T-helper 2 cell treated with Interferon-gamma antibody and Interleukin-4, amounts not matched to agents 100 ng/mL and 5 ng/mL, for 36 hours (primary cell): Measurements from ENCODE around the gene DHRS4. TPM values are rescaled to one million over a fixed set of nuclear protein-coding genes. Genes with fewer than 3 reads are reported as not detected.
"Not testable (repeated sequence)": the region's sequence is repeated elsewhere in the genome, so short reads cannot be mapped to it uniquely, and the experiment has no call there.

Experiments used
- intact Hi-C: fragments of 100-400 bp; cut with micrococcal nuclease; formaldehyde crosslinking; loops from one replicate; pipeline ENCODE4 v1.15.1; 2023
- total RNA-seq: library from RNA; stranded (reverse); gene quantifications from 2 replicates; pipeline ENCODE4 v1.2.3, GENCODE V29; 2022

The DHRS4 gene
- total RNA-seq, 1 donor from 2014 or later: 23.6 TPM

DNA sequence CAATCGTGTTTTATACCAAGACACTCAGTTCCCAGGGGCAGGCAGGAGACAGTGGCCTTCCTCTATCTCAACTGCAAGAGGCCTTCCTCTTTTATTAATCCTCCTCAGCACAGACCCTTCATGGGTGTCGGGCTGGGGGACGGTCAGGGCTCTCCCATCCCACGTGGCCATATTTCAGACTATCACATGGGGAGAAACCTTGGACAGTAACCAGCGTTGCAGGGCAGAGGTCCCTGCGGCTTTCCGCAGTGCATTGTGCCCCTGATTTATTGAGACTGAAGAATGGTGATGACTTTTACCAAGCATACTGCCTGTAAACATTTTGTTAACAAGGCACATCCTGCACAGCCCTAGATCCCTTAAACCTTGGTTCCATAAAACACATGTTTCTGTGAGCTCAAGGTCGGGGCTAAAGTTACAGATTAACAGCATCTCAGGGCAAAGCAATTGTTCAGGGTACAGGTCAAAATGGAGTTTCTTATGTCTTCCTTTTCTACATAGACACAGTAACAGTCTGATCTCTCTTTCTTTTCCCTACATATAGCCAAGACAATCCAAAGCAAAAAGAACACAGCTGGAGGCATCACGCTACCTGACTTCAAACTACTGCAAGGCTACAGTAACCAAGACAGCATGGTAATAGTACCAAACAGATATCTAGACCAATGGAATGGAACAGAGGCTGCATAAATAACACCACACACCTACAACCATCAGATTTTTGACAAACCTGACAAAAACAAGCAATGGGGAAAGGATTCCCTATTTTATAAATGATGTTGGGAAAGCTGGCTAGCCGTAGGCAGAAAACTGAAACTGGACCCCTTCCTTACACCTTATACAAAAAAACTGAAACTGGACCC, 28.6 kb downstream of the DHRS4 start:
- intact Hi-C loops: not testable (repeated sequence)

DNA sequence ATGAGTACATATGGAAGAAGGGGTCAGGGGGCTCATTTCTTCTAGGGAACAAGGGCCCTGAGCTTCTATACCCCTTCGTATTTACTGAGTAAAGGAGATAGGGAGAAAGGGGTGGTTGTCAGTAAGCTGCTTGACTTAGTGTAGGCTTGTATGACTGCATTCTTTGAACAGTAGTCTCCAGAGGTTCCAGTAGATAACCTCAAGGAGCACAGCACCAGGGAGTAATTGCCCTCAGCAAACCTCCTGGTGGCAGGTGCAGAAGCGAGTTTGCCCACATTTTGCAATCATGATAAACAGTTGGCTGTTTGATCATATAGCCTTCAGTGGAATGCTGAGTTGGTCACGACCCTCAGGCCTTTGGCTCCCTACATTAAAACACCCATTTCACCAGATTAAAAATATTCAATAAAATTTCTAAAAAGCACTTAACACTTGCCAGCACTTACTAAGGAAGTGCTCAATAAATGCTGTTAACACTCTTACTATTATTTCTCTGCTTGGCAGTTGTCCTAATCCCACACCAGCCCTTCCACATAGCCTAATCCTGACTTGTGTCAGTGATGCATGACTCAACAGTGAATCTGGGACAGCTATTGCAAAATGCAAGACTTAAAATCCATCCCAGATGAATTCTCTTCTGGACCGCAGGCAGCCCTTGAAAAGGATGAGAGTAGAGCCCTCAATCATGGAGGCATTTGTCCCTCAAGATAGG, 31.5 kb downstream of the DHRS4 start:
- intact Hi-C loops: loop anchor here (5.0 kb wide), 2 partner anchors 52 to 107 kb away; partner anchors contain the start of gene PCK2

DNA sequence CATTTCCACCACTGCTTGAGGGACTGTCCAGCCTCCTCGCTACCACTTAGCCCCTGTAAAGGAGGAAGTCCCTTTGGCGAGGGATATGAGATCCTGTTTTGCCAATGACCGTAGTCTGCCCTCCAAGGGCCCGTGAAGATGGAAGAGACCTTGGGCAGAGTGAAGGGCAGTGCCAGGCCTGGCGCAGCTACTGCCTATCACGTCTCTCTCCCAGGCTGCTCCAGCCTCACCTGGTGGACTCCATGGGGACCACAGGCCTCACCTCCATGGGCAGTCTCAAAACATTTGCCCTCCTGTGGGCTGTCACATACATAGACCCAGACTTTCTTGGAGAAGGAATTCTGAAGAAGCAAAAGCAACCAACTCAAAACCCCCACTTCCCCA, 34.6 kb downstream of the DHRS4 start:
- intact Hi-C loops: loop anchor here (5.0 kb wide), 2 partner anchors 49 to 104 kb away; partner anchors contain the start of gene PCK2

DNA sequence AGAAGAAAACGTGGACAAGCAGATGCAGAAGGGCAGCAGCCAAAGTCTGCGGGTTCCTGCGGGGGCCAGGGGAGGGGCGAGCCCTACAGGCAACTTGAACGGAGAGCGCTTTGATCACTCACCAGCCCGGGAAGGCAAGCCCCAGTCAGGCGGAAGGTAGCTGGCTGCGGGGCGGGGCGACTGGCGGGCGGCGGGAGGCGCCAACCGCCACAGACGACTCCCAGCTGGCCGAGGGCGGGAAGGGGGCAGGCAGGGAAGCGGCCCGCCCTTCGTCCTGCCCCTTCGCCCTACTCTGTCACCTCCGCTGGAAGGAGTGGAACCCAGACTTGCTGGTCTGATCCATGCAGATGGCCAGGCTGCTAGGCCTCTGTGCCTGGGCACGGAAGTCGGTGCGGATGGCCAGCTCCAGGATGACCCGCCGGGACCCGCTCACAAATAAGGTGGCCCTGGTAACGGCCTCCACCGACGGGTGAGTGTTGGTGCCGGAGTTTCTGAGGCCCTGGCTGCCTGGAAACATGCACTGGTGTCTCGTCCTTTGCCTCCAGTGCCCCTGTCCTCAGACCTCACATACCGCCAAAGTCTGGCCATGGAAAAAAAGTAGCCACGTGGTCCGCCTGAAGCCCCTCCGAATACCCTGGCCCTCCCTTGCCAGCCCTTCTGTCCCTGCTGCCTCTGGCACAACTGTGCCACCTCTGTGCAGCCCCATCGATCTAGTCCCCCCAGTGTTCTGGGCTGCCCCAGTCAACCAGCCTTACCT, 35.2 kb downstream of the DHRS4 start, which contains the start of gene DHRS4L2:
DHRS4L2 (plus strand) TSS at position 323 of the 757 bp plus-strand sequence; CDS start at position 342, 19 bp downstream.
- intact Hi-C loops: loop anchor here (5.0 kb wide), 2 partner anchors 49 to 104 kb away; partner anchors contain the start of gene PCK2

DNA sequence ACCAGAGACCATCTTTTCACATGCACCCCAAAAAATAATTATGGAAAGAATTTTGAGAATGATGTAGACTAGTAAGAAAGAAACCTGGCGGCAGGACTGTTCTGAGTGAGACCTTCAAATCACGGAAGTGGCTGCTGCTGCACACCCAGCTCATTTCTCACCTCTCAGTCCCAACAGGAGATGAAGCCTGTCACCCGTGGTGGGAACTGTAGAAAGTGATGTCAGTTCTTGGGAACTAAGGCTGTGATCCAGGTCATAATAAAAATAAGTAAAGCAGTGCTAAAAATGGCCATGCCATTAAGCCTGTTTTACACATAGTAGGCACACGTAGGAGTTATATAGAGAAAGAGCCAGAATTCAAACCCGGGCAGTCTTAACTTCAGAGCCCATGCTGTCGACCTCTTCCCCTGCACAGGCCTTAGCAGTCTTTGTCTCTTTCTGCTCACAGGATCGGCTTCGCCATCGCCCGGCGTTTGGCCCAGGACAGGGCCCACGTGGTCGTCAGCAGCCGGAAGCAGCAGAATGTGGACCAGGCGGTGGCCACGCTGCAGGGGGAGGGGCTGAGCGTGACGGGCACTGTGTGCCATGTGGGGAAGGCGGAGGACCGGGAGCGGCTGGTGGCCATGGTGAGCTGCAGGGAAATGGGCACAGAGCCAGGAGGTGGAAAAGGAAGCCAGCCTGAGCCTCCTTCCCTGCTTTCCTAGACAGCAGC, 36.3 kb downstream of the DHRS4 start:
- intact Hi-C loops: loop anchor here (5.0 kb wide), 2 partner anchors 47 to 102 kb away; partner anchors contain the start of gene PCK2

DNA sequence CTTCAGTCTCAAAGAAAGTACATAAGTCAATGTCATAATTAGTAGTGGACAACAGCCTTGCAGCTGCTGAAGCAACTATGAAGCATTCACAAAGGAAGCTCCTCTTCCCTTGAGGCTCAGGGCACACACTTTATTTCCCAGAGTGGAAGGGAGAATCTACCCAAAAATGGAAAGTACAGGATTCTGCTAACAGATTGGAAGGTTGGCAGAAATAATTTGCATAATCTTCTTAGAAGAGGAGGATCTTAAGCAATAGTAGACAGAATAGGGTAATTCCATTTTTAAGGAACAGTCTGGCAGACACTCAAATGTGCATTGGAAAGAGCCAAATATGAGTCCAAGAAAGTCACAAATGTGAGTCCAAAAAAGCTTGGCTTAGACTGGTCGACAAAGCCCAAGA, 37.4 kb downstream of the DHRS4 start:
- intact Hi-C loops: not testable (repeated sequence)

DNA sequence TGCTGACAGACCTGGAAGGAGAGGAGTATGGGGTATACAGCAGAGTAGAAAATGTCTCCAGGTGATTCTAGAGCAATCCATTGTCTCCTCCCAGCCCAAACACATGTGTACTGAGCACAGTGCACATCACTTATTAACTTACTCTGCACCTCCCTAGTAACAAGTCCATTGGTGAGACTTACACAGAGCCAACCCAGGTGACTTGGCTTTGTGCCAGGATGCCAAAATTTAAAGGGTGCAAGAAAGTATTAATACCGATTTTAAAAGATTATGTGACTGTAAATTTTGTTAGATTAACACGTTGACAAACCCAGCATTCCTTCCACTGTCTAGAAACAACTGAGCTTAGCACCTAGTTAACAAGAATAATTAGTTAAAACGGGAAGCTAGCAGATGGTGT, 39.5 kb downstream of the DHRS4 start:
- intact Hi-C loops: not testable (repeated sequence)

DNA sequence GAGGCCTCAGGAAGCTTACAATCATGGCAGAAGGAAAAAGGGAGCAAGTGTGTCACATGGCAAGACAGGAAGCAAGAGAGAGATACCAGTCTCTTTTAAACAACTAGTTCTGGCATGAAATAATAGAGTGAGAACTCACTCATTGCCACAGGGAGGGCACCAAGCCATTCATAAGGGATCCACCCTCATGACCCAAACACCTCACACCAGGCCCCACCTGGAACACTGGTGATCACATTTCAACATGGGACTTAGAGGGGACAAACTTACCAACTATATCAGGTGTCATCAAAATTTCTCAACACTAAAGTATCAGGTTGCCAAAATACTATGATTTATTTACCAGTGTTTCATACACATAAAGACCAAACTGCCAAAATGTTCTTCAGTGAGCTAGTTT, 42.4 kb downstream of the DHRS4 start:
- intact Hi-C loops: not testable (repeated sequence)

DNA sequence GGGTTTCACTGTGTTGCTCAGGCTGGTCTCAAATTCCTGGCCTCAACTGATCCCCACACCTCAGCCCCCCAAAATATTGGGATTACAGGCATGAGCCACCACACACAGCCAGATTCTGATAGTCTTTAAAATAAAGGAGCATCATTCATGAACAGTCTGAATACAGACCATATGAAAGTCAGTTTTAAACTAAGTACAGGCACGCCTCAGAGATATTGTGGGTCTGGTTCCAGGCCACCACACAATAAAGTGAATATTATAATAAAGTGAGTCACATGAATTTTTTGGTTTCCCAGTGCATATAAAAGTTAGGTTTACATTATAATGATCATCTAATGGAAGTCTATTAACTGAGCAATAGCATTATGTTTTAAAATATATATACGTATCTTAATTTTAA, 43.3 kb downstream of the DHRS4 start:
- intact Hi-C loops: not testable (repeated sequence)

DNA sequence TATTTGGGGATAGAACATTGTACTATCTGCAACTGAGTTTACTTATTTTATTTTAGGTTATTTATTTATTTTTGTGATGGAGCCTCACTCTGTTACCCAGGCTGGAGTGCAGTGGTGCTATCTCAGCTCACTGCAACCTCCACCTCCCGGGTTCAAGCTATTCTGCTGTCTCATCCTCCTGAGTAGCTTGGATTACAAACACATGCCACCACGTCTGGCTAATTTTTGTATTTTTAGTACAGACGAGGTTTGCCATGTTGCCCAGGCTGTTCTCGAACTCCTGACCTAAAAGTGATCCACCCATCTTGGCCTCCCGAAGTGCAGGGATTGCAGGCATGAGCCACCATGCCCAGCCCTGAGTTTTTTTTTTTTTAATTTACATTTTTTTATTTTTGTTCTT, 46.1 kb downstream of the DHRS4 start:
- intact Hi-C loops: not testable (repeated sequence)

DNA sequence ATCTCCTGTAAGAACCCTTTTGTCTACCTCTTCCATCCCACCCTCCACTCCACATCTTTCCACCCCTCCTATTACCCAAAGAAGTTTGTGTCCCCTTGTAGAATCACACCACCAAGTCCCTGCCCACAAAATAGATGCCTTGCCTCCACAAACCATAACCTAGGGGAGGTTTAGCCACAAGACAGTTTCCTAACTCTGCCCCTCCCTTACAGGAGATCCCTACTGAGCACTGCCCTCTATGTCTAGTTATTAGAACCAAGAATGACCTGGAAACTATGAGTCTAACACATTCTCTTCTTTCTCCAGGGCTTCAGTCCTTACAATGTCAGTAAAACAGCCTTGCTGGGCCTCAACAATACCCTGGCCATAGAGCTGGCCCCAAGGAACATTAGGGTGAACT, 47.5 kb downstream of the DHRS4 start:
- intact Hi-C loops: not testable (repeated sequence)

DNA sequence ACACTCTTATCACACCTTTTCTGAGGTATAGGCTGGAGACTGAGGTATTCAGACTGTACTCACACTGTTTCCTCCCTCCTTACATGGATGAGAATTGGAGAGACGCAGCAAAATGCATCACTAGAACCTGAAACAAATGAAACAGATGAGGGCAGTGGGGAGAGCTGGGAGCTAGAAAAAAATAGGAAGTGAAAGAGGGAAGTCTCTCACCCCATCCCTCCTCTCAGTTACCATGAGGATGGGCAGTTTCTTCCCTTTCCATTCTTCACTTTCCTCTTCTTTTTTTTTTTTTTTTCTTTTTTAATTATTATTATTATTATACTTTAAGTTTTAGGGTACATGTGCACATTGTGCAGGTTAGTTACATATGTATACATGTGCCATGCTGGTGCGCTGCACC, 48.1 kb downstream of the DHRS4 start:
- intact Hi-C loops: not testable (repeated sequence)

DNA sequence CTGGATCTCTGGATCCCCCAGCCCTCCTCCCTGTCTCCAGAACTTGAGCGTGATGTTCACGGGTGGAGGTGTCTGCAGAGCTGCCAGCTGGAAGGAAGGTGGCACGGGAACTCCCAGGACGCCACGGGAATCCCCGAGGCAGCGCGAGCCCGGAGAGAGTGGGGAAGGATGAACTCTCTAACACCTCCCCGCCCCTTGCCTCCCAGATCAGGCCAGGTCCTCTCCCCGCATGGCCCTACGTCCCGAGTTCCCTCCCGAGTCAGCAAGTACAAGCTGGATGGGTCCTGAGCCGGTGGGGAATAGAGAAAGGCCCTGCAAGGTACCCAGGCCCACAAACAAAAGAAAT, 52.9 kb downstream of the DHRS4 start:
- intact Hi-C loops: not testable (repeated sequence)

DNA sequence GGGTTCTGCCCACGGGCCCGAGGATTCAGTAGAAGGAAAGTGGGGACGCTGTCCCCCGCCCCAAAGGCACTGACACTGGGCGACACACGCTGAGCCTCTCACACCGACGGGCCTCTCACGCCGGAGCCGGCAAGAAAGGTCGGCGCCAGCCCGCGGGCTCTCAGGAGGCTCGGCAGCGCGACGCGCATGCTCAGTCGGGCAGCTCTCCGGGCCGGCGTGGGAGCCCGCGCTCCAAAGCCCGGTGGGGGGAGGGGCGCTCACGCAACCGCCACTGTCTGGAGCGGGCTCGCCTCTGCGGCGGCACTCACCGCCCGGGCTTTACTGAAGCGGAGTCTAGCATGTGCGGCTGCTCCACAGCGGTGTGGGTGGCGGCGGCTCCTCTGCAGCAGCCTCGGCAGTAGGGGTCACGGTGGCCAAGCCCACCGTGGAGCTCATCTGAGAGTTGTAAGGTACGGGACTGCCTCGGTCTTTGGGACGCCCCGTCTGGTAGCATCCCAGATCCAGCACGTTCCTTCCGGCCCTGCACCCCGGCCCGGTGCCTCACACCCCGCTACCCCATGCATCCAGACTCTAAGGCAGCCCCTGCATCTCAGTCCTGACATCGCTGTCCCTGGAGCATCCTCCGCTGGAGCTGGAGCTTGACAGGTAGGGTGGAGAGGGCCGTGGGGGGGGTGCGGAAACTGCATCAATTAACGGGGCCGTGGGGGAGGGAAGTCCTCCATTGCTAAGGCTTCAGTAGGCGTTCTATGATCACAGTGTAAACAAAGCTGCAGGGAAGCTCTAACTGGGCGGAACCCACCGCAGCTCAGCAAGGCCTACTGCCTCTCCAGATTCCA, 53.5 kb downstream of the DHRS4 start:
- intact Hi-C loops: not testable (repeated sequence)

DNA sequence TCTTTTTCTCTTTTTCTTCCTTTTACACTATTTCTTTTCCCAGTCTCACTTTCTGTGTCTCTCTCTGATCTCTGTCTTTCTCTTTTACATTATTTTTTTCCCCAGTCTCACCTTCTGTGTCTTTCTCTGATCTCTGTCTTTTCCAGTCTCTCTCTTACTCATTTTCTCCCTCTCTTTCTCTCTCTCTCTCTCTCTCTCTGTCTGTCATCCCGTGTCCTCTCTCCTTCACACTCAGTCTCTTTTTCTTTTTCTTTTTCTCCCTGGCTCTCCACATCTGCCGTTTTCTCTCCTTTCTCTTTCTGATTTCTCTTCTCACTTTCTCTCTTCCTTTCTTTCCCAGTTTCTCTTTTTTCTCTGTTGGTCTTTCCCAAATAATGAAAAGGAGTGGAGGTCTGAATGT, 57.5 kb downstream of the DHRS4 start:
- intact Hi-C loops: loop anchor here (5.0 to 10.0 kb wide), 2 partner anchors 46 to 324 kb away; partner anchors contain the start of genes ADCY4 and RIPK3

DNA sequence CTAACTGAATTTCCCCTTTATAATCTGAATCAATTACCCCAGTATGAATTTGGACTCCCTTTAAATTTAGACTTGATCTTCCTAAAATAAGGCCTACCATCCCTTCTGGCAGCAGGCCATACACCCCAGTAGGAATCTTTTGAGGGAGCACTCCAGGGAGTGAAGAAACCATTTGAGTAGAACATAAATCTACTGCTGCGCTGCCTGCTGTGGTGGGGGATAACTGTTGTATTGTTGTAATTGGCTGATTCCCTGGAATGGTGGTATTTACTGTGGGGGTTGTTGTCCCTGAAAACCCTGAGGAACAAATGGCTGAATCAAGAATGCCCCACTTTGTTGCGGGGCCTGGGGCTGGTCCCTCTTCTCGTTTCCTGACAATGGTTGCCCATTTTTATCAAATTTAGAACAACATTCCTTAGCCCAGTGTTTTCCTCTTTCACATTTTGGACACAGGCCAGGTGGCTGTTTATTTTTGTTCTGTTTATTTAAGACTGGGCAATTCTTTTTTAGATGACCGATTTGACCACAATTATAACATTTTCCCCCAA, 59.2 kb downstream of the DHRS4 start:
- intact Hi-C loops: loop anchor here (5.0 to 10.0 kb wide), 2 partner anchors 45 to 322 kb away; partner anchors contain the start of genes ADCY4 and RIPK3

DNA sequence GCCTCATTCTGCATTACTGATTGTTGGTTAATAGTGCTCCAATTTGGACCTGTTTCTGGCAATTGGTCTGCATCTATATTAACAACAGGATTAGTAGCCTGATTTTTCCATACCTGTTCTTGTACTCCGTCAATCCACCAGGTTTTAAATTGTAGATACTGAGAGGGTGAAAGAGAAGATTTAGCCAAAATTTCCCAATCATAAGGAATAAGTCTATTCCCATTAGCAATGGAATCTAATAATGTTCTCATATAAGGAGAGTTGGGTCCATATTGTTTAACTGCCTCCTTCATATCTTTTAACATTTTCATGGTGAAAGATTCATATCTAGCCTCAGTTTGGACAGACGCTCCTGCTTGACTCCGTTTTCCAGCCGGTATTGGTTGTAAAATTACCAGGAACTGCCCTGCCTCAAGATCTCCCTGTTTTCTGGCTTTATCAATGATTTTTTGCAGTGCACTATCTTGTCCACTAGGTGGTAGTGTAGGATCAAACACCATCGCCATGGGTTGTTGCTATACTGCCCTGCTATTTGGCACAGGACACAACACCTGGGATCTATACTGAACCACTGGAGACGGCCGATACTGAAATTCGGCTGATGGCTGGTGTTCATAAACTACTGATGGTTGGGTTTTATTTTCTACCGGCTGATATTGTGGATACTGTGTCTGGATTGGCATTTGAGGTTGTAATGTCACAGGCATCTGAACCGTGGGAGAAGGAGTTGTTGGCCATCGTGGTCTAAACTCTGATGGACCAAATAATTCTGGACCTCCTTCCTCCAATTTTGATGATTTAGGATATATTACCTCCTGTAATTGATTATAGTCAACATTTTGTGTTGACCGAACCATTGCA, 60.3 kb downstream of the DHRS4 start:
- intact Hi-C loops: loop anchor here (1.0 to 10.0 kb wide), 6 partner anchors 22 to 321 kb away; partner anchors contain the start of genes ADCY4 and RIPK3

DNA sequence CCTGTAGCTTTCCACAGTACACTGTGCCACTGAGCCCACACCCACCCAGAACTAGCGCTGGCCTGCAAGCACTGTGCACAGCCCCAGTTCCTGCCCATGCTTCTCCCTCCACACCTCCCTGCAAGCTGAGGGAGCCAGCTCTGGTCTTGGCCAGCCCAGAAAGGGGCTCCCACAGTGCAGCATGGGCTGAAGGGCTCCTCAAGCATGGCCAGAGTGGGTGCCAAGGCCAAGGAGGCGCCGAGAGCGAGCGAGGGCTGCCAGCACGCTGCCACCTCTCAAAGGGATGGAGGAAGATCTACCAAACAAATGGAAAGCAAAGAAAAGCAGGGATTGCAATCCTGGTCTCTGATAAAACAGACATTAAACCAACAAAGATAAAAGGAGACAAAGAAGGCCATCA, 62.2 kb downstream of the DHRS4 start:
- intact Hi-C loops: loop anchor here (10.0 kb wide), 1 partner anchor 319 kb away; the partner anchor contains the start of genes ADCY4 and RIPK3
